PC-9 (cell line): Measurements from ENCODE around the gene STX18.

ENCODE experiments used
- EZH2 ChIP-seq: fragments of 200-600 bp; sonication (generic); IDR thresholded peaks from 2 replicates; pipeline ENCODE4 v1.8.0; 2017; ENCODE audit warnings: antibody characterized with exemption, low read depth
- TF ChIP-seq, protein P1 (sequence below): fragments of 200-600 bp; sonication (generic); conservative IDR thresholded peaks from 2 replicates; pipeline ENCODE4 v1.6.1; 2017; ENCODE audit warnings: mixed run types, antibody characterized with exemption, mild to moderate bottlenecking, moderate library complexity

DNA sequence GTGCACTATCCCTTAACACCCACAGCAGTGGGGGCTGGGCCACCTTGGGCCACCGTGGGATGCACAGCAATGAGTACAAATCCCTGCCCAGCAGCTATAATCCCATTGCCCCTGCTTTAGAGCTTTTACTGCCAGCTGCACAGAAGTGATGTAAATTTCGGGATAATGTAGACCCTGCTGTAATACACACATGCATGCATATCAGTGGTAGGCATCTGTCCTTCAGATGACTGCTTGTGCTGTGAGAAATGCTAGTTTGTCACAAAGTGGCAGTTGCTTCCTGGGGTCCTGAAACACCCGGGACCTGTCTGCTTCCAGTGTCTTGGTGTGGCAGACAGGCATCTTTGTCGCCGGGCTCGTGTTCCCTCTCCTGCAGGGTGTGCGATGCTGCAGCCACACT is 140.8 kb downstream of the STX18 start:
- TF ChIP-seq EZH2 = no peak
- TF ChIP-seq, protein P1, sequence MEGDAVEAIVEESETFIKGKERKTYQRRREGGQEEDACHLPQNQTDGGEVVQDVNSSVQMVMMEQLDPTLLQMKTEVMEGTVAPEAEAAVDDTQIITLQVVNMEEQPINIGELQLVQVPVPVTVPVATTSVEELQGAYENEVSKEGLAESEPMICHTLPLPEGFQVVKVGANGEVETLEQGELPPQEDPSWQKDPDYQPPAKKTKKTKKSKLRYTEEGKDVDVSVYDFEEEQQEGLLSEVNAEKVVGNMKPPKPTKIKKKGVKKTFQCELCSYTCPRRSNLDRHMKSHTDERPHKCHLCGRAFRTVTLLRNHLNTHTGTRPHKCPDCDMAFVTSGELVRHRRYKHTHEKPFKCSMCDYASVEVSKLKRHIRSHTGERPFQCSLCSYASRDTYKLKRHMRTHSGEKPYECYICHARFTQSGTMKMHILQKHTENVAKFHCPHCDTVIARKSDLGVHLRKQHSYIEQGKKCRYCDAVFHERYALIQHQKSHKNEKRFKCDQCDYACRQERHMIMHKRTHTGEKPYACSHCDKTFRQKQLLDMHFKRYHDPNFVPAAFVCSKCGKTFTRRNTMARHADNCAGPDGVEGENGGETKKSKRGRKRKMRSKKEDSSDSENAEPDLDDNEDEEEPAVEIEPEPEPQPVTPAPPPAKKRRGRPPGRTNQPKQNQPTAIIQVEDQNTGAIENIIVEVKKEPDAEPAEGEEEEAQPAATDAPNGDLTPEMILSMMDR = no peak
